HL-60 (cell line): ENCODE results near the gene PIGC.

ENCODE experiments used
- DNase-seq, 2 experiments: peaks; one replicate each; pipeline ENCODE4 v3.0.0-alpha.2; 2010 to 2020; ENCODE audit warnings: low read depth in 1 of 2, low spot score in 1 of 2
- H3K27ac ChIP-seq: fragments of 250-450 bp; sonication (Bioruptor Pico); replicated peaks from 2 replicates; pipeline ENCODE4 v1.5.1; 2020; ENCODE audit warnings: mild to moderate bottlenecking, moderate library complexity
- H3K27me3 ChIP-seq: fragments of 250-450 bp; sonication (Bioruptor Pico); 2 replicates; pipeline ENCODE4 v1.5.1; 2021; ENCODE audit warnings: mild to moderate bottlenecking, moderate library complexity; ENCODE audit not compliant: insufficient read depth, poor library complexity, severe bottlenecking
- H3K4me3 ChIP-seq: replicated peaks from 2 replicates; pipeline ENCODE4 v1.5.1; 2011; ENCODE audit warnings: mild to moderate bottlenecking, control low read depth, low read length; ENCODE audit not compliant: insufficient read depth
- GABPA ChIP-seq: IDR thresholded peaks from 2 replicates; pipeline ENCODE4 v1.6.1; 2012; ENCODE audit warnings: low read depth
- POLR2AphosphoS5 ChIP-seq: IDR thresholded peaks from 2 replicates; pipeline ENCODE4 v1.6.1; 2012; ENCODE audit warnings: low read depth
- SPI1 ChIP-seq: IDR thresholded peaks from 2 replicates; pipeline ENCODE4 v1.6.1; 2012; ENCODE audit warnings: low read depth, mild to moderate bottlenecking, borderline replicate concordance
- TF ChIP-seq, protein P1 (sequence below): IDR thresholded peaks from one replicate; pipeline ENCODE4 v1.5.1; 2011; ENCODE audit warnings: low read length, control low read depth, inconsistent platforms; ENCODE audit not compliant: insufficient read depth
- TF ChIP-seq, protein P2 (sequence below): IDR thresholded peaks from 2 replicates; pipeline ENCODE4 v1.6.1; 2012; ENCODE audit warnings: low read depth; ENCODE audit not compliant: insufficient replicate concordance

Gene PIGC

DNA sequence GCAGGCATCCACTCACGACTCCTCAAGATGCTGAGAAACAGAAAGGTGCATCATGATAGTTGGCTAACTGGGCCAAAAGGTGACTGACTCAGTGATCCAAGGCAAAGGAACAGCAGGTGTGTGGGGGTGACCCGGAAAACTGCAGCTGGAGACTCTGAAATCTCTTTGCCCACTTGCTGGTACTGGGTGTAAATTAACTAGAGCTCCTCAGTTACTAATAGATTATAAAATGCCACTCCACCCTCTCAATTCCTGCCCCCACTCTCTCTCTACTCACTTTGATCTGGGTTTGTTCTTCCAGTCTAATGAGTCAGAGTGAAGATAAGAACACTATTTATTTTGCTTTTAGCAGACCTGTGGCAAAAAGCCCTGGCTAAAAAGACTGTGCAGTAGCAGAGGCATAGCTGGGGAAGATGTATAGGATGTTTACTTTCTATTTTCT is 7.2 kb upstream of the PIGC start:
- no peaks in the 10 kb centered on the region for H3K27me3 ChIP-seq
- no peak overlapping the region for H3K4me3 ChIP-seq
- no peak for DNase-seq
- peak overlapping the region; percentile 83 for H3K27ac ChIP-seq
- no peak for TF ChIP-seq GABPA
- TF ChIP-seq, protein P1, sequence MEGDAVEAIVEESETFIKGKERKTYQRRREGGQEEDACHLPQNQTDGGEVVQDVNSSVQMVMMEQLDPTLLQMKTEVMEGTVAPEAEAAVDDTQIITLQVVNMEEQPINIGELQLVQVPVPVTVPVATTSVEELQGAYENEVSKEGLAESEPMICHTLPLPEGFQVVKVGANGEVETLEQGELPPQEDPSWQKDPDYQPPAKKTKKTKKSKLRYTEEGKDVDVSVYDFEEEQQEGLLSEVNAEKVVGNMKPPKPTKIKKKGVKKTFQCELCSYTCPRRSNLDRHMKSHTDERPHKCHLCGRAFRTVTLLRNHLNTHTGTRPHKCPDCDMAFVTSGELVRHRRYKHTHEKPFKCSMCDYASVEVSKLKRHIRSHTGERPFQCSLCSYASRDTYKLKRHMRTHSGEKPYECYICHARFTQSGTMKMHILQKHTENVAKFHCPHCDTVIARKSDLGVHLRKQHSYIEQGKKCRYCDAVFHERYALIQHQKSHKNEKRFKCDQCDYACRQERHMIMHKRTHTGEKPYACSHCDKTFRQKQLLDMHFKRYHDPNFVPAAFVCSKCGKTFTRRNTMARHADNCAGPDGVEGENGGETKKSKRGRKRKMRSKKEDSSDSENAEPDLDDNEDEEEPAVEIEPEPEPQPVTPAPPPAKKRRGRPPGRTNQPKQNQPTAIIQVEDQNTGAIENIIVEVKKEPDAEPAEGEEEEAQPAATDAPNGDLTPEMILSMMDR, result no peak
- no peak for TF ChIP-seq SPI1
- TF ChIP-seq, protein P2, sequence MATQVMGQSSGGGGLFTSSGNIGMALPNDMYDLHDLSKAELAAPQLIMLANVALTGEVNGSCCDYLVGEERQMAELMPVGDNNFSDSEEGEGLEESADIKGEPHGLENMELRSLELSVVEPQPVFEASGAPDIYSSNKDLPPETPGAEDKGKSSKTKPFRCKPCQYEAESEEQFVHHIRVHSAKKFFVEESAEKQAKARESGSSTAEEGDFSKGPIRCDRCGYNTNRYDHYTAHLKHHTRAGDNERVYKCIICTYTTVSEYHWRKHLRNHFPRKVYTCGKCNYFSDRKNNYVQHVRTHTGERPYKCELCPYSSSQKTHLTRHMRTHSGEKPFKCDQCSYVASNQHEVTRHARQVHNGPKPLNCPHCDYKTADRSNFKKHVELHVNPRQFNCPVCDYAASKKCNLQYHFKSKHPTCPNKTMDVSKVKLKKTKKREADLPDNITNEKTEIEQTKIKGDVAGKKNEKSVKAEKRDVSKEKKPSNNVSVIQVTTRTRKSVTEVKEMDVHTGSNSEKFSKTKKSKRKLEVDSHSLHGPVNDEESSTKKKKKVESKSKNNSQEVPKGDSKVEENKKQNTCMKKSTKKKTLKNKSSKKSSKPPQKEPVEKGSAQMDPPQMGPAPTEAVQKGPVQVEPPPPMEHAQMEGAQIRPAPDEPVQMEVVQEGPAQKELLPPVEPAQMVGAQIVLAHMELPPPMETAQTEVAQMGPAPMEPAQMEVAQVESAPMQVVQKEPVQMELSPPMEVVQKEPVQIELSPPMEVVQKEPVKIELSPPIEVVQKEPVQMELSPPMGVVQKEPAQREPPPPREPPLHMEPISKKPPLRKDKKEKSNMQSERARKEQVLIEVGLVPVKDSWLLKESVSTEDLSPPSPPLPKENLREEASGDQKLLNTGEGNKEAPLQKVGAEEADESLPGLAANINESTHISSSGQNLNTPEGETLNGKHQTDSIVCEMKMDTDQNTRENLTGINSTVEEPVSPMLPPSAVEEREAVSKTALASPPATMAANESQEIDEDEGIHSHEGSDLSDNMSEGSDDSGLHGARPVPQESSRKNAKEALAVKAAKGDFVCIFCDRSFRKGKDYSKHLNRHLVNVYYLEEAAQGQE, result no peak
- TF ChIP-seq POLR2AphosphoS5, result no peak

DNA sequence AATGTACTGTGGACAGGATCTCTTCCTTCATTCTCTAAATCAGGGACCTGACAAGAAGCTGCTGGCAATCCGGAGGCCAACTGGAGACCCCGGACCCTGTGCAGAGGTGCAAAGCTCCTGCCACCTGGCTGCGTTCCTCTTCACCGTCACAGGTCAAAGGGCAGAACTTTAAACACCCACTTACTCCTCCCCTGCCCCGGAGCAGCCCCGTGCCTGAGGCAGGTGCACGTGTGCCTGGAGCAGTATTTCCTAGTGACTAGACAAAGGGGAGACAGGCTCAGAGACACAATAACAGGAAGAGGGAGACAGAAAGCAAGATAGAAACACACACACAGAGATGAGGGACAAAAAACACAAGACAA is 6.6 kb upstream of the PIGC start:
- no peak for TF ChIP-seq POLR2AphosphoS5
- peak overlapping the region; percentile 83 for H3K27ac ChIP-seq
- H3K27me3 ChIP-seq, result no peaks in the 10 kb centered on the region
- no peak overlapping the region for H3K4me3 ChIP-seq
- peak in 1 of 2 experiments; percentile 47 for DNase-seq

GRCh38 chr1:172449585-172450523 is 6.0 kb upstream of the PIGC start:
- peak overlapping the region; percentile 83 for H3K27ac ChIP-seq
- DNase-seq, result peak; percentile 40 to 89
- TF ChIP-seq, protein P2, result no peak
- TF ChIP-seq GABPA, result no peak
- TF ChIP-seq, protein P1, result peak; percentile 86
- no peak overlapping the region for H3K4me3 ChIP-seq
- H3K27me3 ChIP-seq, result no peaks in the 10 kb centered on the region

- peak overlapping the region; percentile 83 for H3K27ac ChIP-seq
- peak in 1 of 2 experiments; percentile 65 for DNase-seq
Observed at GRCh38 chr1:172448995-172449584, 5.2 kb upstream of the PIGC start.

More at GRCh38 chr1:172448995-172449584, 5.2 kb upstream of the PIGC start:
- TF ChIP-seq GABPA (no peak), SPI1 (peak; percentile 78; the same call in 1 of the 2 replicates), POLR2AphosphoS5 (no peak)
- TF ChIP-seq, protein P1, result no peak
- Histone ChIP-seq H3K27me3 (no peaks in the 10 kb centered on the region), H3K4me3 (no peak overlapping the region)
